HG02852 (cell line): Measurements from ENCODE around the gene TCF25.
"Not testable (repeated sequence)": the region's sequence is repeated elsewhere in the genome, so short reads cannot be mapped to it uniquely, and the experiment has no call there.

ENCODE experiments used
- ATAC-seq: cut with Tn5 transposase; IDR thresholded peaks from one replicate; pipeline ENCODE4 v1.9.1; 2021; ENCODE audit warnings: mild to moderate bottlenecking, moderate library complexity; ENCODE audit not compliant: unreplicated experiment

The TCF25 gene

GRCh38 chr16:89904606-89905510 is 31.5 kb downstream of the TCF25 start:
- ATAC-seq = no peak

- ATAC-seq = no peak
Measured at GRCh38 chr16:89905511-89906139, 32.2 kb downstream of the TCF25 start.

- ATAC-seq = no peak
Measured at GRCh38 chr16:89906140-89907025, 33.0 kb downstream of the TCF25 start.

DNA sequence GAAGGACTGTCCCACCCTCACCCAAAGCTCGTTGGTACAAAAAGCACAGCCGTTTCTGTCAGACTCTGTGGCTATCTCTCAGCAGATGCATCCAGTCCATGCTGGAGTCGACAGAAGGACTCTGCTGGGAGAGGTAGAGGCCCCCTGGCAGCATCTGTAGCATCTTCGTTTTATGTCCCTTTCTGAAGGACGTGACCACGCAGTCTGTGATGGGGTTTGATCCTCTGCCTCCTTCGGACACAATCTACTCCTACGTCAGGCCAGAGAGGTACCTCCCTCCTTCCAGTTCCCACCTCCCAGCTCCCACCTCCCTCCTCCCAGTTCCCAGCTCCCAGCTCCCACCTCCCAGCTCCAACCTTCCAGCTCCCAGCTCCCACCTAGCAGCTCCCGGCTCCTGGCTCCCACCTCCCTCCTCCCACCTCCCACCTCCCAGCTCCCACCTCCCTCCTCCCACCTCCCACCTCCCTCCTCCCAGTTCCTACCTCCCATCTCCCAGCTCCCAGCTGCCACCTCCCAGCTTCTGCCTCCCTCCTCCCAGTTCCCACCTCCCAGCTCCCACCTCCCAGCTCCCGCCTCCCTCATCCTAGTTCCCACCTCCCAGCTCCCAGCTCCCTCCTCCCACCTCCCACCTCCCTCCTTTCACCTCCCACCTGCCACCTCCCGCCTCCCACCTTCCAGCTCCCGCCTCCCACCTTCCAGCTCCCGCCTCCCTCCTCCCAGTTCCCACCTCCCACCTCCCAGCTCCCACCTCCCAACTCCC is 33.8 kb downstream of the TCF25 start:
- ATAC-seq = no peak

GRCh38 chr16:89908236-89908635 is 34.8 kb downstream of the TCF25 start:
- no peak for ATAC-seq

DNA sequence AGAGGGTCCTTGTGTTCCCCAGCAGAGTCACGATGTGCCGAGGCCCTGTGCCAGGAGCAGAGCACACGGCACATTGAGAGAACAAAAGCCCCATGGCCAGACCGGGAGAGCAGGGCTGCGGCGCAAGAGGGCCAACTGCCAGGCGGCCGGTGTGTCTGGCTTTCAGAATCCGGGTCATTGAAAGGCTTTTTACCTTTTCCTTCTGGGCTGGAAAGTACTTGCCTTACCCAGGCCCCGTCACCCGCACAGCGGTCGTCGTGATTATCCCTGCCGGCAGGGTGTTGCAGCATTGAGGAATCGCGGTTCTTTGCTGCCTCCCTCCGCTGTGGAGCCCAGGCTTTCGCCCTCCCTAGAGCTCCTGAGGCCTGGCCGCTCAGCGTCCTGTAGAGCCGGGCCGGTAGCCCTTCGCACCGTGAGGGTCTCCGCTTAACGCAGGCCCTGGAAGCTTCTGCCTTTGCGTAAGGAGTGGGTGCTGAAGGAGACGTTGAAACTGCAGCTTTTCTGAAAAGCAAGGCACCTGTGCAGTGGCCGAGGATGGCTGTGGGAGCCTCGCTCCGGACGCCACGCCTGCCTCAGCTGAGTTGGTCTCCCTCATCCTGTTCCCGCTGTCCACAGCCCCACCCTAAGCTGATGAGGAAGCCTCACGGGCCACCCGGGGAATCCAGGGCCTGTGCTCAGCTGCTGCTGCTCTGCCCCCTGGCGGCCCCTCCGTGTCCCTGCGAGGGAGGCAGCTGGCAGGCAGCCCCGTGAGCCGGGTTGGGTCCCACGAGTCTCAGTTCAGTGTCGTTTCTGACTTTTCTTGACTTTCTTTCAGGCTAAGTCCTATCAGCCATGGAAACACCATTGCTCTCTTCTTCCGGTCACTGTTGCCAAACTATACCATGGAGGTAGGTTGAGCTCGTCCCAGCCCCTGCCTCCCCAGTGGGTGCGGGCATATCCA is 36.7 kb downstream of the TCF25 start:
- ATAC-seq = no peak

DNA sequence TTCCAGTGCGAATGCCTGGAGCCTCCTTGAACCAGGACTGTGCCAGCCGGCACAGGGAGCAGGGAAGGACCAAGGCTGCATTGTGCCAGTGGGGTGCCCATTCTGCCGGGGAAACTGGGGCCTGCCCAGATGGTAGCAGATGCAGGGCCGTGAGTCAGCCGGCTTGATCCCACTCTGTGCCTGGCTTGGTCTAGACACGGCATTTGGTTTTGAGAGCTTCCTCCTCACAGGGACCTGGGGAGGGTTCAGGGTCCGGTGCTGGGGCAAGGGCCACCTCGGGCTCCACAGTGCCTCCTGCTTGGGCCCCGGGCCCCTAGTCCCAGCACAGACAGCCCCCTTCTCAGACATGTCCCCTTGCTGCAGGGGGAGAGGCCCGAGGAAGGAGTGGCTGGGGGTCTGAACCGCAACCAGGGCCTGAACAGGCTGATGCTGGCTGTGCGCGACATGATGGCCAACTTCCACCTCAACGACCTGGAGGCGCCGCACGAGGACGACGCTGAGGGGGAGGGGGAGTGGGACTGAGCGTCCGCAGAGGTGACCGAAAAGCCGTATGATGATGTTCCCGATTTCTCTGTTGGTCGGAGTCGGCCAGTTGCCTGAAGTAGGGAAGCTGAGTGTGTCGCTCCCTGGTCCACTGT is 37.4 kb downstream of the TCF25 start:
- ATAC-seq = no peak

GRCh38 chr16:89911375-89911774 is 38.0 kb downstream of the TCF25 start:
- ATAC-seq = no peak

- ATAC-seq = no peak
Measured at GRCh38 chr16:89912143-89912542, 38.8 kb downstream of the TCF25 start.

- no peak for ATAC-seq
Measured at GRCh38 chr16:89912627-89913026, 39.2 kb downstream of the TCF25 start.

DNA sequence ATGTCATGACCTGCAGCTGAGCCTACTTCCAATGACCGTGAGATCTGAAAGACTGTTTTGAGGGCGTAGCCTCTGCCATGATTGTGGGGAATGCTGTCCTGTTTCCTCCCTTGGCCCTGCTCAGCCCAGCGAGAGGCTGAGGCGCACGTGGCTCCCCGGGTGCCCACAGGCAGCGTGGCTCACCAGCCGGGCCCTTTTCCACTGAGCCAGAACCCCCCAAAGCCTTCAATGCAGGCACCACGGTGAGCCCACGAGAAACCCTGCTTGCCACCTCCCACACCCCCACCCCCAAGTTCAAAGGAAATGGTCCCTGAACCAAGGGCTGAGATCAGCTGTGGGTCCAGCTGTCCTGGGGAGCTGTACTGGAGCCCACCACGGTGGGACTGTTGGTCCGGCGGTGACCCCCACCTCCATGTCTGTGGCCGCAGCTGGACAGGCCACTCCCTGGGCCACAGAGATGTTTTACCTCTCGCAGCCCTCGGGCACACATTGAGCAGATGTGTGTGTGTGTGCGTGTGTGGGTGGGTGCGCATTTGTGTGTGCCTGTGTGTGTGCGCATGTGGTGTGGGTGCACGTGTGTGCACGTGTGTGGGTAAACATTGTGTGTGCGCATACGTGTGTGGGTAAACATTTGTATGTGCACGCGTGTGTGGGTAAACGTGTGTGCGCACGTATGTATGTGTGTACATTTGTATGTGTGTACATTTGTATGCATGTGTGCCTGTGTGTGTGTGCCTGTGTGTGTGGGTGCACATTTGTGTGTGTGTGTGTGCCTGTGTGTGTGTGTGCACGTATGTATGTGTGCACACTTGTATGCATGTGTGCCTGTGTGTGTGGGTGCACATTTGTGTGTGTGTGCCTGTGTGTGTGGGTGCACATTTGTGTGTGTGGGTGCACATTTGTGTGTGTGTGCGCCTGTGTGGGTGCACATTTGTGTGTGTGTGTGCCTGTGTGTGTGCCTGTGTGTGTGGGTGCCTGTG is 40.3 kb downstream of the TCF25 start:
- no peak for ATAC-seq

DNA sequence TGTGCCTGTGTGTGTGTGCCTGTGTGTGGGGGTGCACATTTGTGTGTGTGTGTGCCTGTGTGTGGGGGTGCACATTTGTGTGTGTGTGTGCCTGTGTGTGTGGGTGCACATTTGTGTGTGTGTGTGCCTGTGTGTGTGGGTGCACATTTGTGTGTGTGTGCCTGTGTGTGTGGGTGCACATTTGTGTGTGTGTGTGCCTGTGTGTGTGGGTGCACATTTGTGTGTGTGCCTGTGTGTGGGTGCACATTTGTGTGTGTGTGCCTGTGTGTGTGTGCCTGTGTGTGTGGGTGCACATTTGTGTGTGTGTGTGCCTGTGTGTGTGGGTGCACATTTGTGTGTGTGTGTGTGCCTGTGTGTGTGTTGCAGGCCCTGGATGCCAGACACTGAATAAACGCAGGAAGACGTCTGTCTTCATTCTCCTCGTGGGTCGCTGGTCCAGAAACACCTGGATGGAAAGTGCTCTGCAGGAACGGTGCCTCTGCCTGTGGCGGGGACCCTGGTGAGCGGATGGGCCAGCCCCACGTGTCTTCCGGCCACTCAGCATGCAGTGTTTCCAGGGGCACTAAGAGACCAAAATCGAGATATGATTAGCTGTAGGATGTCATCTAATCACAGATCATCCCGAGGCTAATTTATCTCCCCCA is 41.4 kb downstream of the TCF25 start:
- ATAC-seq = not testable (repeated sequence)

DNA sequence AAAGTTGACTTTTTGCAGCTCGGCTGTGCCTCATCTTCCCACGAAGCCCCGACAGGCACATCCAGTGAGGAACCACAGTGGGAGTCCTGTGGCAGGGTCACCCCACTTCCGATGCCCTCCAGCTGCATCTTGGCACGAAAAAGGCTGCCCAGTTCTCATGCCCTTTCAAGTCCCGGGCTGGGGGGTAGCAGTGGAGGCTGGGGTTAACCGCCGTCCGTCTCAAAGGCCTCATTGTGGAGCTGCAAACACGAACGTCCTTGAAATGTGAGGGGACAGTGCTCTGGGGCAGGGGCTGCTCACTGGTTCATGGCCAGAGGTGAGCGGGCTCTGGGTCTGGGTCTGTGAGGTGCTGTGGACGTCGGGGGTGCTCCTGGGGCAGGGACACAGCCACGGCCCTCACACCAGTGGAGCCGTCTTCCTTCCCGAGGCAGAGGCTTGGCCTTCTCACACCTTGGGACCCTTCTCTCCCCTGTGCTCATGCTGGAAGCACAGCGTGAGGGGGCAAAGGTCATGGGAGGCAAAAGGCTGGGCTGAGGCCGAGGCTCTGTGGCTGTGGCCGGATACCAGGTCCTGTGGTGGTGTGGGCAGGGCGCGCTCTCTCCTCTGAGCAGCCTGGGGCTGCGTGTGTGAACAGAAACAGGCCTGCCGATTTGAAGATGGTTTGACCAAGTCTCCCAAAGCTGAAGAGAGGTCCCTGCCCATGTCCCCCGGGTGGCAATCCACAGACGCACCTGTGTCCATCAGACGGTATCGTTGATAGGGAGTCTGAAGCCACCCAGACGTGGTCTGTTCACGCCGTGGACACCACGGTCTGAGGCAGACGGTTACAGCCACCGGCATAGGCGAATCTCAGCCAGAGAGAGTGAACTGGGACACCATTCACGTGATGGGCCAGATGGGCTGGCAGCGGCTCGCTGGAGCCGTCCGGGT is 42.2 kb downstream of the TCF25 start:
- no peak for ATAC-seq

GRCh38 chr16:89917773-89918452 is 44.5 kb downstream of the TCF25 start:
- ATAC-seq = peak; percentile 83

- ATAC-seq = no peak
Measured at GRCh38 chr16:89918453-89919347, 45.3 kb downstream of the TCF25 start, which contains the start of gene MC1R. Gene MC1R (plus strand): TSS chr16:89918862. CDS start chr16:89919259, 397 bp downstream.
